GM18519 (cell line): ENCODE measurements around the gene STX18.
"Not testable (repeated sequence)": the region's sequence is repeated elsewhere in the genome, so short reads cannot be mapped to it uniquely, and the experiment has no call there.

Source experiments
- ATAC-seq: cut with Tn5 transposase; IDR thresholded peaks from one replicate; pipeline ENCODE4 v1.9.1; 2021; ENCODE audit warnings: mild to moderate bottlenecking, moderate library complexity; ENCODE audit not compliant: unreplicated experiment, low FRiP score

Gene STX18

DNA sequence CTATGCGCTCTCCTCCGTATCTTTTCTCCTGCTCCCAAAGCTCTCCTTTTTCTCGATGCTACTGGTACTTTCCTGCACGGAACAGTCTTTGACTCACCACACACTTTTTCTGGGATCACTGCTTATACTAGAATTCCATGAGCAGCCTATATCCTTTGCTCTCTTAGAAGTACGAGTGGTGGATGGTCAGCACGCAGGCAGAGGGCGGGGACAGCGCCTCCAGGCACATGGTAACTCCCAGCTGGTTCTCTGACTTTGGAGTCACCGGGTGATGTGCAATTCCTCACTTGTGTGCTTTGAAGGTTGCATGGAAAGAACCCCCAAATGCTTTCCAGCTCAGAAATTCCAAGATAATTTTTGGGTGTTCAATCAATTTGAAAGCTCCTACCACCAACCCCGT lies 56.0 kb downstream of the STX18 start:
- ATAC-seq = no peak

DNA sequence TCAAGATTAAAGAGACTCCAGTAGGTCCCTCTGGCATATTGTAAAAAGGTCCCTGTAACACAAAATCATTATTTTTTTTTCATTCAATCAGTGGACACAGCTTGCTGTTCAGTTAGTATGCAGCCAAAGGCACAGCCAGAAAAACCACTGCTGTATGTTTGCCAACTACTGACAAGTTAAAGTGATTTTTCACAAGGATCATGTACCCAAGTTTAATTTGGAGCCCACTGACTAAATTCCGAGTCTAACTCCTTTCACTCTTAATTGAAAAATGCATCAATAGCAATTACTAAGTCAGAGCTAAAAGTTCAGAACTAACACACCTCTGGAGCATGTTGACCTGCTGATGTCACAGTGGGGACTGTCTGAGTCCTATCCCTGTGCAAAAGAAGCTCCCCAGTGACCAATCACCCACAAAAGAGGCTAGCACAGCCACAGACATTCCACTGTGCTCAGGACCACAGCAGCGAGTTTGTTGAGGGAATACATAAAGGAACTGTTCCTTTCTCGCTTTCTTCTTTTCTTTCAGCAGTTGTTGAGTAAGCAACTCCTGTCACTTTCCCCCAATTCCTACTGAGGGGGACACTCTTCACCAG lies 60.4 kb downstream of the STX18 start:
- no peak for ATAC-seq

DNA sequence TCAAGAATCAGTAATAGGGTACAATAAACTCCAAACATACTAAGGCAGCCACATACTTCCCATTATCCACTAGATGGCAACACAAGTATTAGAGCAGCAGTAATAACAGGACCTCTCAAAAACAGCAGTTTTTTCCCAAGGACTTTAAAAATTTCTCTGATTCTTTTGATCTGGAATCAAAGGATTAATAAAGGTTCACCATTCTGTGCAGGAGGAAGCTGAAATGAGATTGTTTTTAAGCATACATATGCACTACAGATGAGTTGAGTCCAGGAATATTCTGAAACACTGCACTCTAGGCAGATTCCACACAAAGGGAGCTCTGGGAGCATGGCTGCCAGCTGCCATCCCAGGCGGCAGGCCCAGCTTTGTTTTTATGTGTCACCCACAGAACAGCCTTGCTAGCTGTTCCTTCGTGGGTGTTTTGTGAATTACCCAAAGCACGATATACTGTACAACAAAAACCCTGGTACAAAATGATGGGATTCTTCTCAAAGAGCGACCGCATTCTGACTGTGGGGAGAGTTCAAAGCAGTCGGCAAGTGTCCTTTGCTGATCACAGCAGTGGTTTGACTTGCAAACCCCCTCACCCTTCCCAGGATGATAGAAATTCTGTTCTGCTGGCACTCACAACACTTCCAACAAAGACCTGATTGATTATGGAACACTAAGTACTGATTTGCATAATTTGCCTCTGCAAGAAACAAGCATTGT lies 61.0 kb downstream of the STX18 start:
- ATAC-seq = no peak

DNA sequence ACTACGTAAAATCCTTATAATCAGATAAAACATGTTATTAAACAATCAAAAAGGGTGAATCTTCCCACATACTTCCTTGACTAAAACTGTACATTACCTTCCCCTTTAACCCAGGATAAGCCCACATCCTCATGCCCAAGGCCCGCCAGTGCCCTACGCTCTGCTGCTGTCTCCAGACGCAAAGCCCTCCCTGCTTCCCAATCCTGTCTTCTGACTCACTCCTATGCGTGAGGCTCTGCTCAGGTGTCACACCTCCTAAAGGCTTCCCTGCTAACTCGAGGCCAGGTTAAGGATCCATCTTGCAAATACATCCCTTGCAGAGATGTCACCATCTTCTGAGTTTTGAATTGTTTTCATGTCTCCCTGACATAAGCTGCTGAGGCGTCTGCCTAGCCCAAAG lies 61.6 kb downstream of the STX18 start:
- no peak for ATAC-seq

DNA sequence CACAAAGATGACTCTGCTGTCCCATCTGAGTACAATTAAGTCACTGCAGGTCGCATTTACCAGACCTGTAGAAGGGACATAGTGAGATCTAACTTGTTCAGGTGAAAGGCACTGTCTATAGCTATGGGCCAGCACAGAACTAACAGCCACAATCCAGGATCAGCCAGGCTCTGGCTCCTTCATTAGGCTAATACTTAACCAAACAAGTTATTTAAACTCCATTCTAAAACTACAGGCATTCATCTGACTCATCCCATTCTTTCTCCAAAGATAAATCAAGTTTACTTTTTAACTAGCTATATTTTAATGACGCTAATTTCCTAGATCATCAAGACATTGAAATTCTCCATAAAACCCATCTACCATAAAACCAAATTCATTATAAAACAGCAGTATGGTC lies 62.5 kb downstream of the STX18 start:
- no peak for ATAC-seq

DNA sequence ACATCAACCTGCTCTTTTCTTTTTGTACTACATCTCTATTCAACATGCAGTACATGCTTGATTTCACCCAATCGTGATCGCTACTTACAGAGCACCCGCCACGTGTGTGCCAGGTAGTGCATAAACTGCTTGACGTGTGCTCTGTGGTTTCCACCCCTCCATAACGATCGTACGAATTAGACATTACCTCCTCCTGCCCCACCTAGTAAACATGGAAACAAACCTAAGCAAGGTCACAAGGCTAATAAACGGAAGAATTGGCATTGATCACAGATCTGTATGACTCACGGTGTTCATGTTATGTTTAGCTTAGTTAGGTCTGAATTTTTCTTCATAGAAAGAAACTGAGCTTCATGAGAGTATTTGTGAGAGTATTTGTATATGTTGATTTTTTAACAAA lies 64.1 kb downstream of the STX18 start:
- no peak for ATAC-seq

DNA sequence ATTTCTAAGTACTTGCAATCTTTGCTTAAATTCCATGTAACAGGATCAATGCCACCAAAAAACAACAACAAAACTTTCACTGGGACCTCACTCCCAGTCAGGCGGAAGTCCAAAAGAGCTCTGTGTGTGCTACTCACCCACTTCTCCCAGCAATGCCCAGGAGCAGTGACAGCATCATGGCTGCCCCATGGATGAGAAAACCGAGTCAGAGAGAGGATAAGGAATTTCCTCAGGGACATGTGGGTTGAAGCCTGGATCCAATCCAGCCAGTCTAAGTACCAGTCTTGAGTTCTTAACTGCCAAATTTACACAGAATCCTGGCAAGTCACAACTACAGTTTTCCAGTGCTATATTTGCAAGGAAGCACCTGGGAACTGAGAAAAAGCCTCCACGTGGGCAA lies 64.5 kb downstream of the STX18 start:
- ATAC-seq = no peak

DNA sequence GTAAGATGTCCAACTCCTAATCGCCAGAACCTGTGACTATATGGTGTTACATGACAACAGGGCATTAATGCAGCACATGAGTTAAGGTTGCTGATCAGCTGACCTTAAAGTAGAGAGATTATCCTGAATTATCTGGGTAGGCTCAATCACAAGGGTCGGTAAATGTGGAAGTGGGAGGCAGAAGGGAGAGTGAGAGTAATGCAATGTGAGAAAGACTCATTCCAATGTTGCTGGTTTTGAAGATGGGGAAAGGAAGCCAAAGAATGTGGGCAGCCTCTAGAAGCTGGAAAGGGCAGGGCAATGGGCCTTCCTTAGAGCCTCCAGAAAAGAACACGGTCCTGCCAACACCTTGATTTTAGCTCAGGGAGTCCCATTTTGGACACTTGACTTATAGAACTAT lies 67.4 kb downstream of the STX18 start:
- no peak for ATAC-seq

DNA sequence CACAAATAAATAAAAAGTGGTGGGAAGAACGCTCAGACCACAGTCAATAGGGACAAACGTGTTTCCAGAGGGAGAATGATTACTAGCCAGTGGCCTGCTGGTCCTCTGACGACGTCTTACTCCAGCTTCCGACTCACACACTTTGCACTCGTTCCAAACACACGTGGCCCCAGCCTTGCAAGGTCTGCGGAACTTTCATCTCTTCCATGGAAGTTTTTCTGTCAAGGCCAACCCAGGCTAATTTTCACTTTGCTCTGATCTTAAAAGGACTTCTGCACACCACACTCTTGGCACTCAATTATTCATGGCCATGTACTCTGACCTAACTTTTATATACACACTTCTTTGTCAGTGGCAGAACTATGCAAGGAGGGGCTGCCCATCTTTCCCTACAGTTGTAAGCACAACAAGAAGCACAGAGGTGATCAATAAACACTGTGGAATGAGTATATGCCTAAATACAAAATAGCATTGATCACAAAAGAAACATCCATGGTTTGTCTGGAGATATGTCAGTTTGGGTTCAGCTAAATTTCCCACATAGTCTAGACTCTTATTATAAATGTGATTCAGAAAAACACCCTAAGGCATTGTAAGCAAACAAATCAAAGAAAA lies 69.4 kb downstream of the STX18 start:
- ATAC-seq = no peak

DNA sequence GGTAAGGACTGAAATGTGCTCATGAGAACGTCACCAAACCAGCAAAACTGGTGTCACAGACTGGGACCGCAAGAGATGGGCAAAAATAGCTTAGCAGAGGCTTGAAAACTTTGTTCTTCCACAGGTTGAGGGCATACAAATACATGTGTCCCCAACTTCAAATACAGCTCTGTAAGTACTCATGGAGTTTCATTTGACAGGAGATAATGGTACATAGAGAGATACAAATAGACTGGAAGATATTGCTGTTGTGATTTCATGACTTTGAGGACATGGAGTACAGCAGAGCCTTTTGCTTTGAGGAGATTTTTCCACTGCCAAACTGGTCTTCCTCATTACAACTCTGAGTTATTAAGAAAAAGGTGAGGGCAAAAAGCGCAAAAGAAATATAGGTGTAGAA lies 70.7 kb downstream of the STX18 start:
- ATAC-seq = no peak

DNA sequence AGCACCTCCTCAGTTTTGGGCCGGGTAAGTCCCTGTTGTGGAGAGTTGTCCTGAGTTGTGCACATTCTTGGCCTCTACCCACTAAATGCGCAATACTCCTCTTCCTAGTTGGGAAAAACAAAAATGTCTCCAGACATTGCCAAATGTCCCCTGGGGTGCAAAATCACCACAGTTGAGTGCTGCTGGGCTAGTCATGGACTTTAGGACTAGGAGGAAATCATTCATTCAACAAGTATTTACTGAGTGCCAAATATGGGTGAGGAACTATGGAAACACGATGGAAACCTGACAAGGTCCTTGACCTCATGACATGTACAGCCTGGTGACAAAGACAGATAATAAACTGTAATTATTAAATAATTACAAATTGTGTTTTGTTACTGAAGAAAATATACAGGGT lies 71.6 kb downstream of the STX18 start:
- ATAC-seq = no peak

DNA sequence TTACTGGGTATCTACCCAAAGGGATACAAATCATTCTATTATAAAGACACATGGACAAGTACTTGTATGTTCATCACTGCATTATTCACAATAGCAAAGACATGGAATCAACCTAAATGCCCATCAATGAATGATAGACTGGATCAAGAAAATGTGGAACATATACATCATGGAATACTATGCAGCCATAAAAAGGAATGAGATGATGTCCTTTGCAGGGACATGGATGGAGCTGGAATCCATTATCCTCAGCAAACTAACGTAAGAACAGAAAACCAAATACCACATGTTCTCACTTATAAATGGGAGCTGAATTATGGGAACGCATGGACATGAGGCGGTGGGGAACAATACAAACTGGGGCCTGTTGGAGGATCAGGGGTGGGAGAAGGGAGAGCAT lies 76.6 kb downstream of the STX18 start:
- not testable (repeated sequence) for ATAC-seq

DNA sequence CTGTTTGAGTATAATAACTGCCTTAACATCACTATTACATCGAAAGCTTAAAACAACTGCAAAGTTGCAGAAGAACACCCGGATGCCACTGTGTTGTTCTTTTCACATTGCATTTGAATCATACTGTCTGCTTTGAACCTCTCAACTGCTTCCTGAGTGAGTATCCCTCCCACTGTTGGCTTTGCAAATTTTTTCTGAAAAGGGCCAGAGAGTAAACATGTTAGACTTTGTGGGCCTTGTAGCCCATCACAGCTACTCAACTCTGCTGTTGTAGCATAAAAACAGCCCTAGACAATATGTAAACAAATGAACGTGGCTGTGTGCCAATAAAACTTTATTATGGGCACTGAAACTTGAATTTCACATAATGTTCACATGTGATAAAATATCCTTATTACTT lies 78.9 kb downstream of the STX18 start:
- no peak for ATAC-seq

DNA sequence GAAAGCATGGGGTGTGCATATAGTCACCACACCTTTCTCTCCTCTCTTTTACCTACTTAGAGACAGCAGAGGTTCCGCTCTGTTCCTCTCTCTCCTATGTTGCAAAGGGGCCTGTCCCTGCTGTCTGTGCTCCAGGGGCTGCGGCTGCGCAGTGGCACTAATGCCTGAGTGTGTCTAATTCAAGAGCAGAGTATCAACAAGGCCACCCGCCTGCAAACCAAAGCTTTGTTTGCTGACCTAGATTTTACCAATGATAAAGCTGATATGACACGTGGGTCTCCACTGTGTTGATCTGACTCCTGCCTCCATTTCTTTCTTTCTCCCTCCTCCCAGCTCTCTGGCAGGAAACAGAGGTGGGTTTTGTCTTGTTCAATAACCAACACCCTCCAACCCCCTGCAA lies 80.0 kb downstream of the STX18 start:
- no peak for ATAC-seq

DNA sequence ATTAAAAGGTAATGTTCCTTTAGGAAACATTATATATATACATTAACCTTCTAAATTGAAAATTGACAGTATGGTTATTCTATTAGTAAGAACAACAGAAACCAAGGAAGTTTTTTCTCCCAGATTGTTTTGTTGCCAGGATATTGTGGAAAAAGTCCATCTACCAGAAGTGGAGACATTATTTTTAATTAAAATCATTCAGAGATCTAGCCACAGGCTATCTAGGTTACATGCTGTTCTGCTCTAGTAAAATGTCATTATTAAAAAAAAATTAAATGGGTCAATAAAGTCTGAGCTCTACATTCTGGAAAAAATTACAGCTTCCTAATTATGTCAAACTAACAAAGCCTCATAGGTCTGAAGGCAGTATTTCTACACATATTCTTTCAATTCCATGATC lies 80.7 kb downstream of the STX18 start:
- ATAC-seq = no peak

DNA sequence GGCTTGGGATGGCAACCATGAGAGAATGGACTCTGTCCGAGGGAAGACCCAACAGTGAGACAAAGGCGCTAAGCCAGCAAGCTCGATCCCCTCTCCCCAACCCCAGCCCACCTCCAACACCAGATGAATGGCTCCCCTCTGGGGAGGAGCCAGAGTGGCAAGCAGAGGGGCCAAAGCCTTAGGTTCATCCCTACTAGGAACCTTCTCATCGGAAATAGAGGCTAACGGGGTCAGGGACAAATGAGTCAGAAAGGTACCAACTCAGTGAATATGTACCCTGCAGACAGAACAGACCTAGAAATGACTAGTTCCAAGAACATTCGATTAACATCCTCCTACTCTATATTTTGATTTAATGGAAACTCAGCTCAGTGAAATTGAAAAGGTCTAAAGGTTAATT lies 81.1 kb downstream of the STX18 start:
- ATAC-seq = no peak

DNA sequence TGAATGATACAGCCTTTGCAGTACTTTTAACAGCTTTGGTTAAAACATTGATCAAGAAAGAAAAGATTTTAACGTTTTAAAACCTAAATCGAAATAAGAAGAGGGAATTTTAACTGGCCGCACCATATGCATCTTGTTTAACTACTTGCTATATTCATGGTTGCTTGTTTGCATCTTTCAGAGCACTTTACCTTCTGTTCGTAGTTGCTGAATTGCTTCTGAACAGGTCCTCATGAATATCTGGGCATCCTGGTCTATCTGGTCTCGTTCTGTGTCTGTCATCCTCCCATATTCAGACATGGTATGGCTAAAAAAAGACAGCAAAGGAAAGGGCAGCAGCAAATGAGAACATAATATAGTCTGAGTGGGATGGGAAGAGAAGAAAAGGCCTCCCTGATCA lies 82.7 kb downstream of the STX18 start:
- no peak for ATAC-seq

DNA sequence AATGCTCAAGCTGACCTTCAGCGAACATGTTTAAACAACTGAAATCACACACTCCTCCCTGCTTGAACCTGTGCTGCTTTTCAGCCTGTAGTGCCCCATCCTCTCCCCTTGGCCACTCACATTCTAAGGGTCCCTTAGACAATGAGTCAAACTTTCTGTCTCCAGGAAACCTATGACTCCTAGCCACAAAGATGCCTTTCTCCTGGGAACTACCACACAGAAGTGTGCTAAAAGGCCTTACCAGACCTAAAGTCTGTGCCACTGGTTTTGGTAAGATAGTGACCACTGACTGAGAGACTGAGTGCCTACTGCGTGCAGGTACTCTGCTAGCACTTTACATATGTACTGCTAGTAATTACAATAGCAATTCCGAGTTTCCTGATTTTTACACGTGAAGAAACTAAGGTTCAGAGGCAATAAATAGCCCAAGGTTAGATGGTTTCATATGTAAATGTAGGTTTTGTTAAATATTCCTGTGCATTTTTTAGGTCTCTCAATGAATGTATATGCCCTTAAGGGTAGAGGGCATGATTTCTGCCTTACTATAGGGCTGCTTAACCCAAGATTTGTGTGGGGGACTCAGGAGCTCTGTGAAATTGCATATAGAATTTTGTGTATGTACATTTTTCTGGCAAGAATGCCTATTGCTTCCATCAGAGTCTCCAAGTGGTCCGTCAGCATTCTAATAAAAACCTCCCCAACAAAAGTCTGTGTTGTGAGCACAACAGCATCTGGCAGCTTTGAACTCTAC lies 83.9 kb downstream of the STX18 start:
- ATAC-seq = no peak

DNA sequence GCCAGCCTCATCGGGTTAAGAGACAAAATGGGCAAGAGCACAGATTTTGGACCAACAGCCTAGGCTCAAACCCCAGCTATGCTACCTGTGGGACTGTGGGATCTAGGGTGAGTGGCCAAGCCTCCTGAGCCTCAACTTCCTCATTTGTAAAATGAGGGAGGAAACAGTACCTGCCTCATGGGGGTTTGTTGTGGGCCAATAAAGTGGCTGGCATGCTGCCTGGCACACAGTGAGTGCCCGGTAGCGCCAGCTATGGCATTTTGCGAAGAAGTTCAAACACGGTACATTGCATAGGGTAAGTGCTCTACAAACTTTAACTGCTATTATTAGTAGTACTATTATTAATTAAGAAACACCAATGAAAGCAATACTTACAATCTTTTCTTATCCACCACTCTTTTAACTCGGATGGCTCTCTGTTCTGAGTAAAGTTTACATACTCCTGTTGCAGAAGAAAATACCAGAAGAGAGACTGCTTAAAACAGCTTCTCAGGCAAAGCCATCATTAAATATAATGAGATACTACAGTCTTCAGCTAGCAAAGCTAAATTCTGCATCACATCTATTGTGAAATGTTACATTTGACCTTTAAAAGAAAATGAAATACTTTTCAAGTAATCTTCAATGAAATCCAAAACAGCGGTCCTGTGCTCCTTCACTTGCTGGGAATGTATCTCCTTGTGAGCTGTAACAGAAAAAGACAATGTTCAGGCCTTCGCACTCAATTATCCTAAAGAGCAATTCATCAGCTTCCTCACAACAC lies 84.9 kb downstream of the STX18 start:
- no peak for ATAC-seq

DNA sequence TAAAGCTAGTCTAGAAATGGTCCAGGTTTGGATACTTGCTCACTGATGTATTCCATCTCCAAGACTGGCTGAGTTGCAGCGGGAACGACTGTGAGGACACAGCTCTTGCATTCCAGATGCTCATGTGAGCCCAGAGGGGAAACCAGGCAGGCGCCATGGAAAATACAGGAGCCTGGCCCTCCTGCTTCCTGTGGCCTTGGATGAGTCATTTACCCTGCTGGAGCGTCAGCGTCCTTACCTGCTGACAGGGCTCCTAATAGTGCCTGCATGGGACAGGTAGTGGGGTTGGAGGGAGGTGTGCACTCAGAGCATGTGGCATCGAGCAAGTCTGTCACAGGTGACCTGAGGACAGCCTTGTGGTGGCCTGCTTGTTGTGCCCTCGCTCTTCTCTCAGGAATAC lies 85.5 kb downstream of the STX18 start:
- ATAC-seq = no peak
